Transverse colon (tissue), 4 donors: Measurements from ENCODE around the gene AKAP9.

ENCODE experiments used
- CTCF ChIP-seq, 5 experiments: fragments of 200-600 bp in 3 of 5; fragments of 450-650 bp in 2 of 5; sonication (generic) in 3 of 5; IDR thresholded peaks; 1 replicate in 2 of 5; 2 replicates in 3 of 5; pipeline ENCODE4 v1.5.1; 2016 to 2017; ENCODE audit warnings: antibody characterized with exemption in 5 of 5, inconsistent platforms in 3 of 5, mild to moderate bottlenecking in 2 of 5, moderate library complexity in 1 of 5
- EP300 ChIP-seq: sonication (generic); formaldehyde crosslinking; IDR thresholded peaks from one replicate; pipeline ENCODE4 v1.6.1; 2017; ENCODE audit warnings: antibody characterized with exemption, low read depth
- POLR2A ChIP-seq: fragments of 450-650 bp; IDR thresholded peaks from one replicate; pipeline ENCODE4 v1.6.1; 2016; ENCODE audit warnings: antibody characterized with exemption, mild to moderate bottlenecking, moderate library complexity
- POLR2AphosphoS5 ChIP-seq, 3 donors: sonication (generic); formaldehyde crosslinking; IDR thresholded peaks; one replicate each; pipeline ENCODE4 v1.6.1; 2016; ENCODE audit warnings: antibody characterized with exemption in 3 of 3

GRCh38 chr7:91953618-91954017 lies 13.0 kb downstream of the AKAP9 start:
- TF ChIP-seq CTCF (IDR thresholded peaks at IDR 0.05) (peak in 1 of 5 experiments; percentile 17), EP300 (no peak), POLR2A (no peak), POLR2AphosphoS5 (IDR thresholded peaks at IDR 0.05) (no peak)
